ENCODE measurements around the gene PGAM2. TPM values are rescaled to one million over a fixed set of nuclear protein-coding genes. Genes with fewer than 3 reads are reported as not detected.

The PGAM2 gene
- total RNA-seq = 1 to 10 TPM; 1.3 to 1.8 TPM
- polyA plus RNA-seq (2013, experiment 1 of 2) = 0.20 TPM
- 4.7 TPM for polyA plus RNA-seq (2013, experiment 2 of 2)
- 0 to 1.2 (median 0.14) reads per million in 172 experiments for total RNA-seq

- intact Hi-C loops (cut with DNase I, micrococcal nuclease) = no loop called here
- Histone ChIP-seq H3K4me3 (ENCODE audit: low read length) (no peak within 1 kb of the TSS), H3K4me1 (ENCODE audit: insufficient read depth, low read length) (peaks cover 29% of the 10 kb centered on the region), H3K27me3 (ENCODE audit: control insufficient read depth in 1 of 2, insufficient read depth in 2 of 2, low read length in 2 of 2) (no peaks in the 10 kb centered on the region), H3K36me3 (ENCODE audit: insufficient read depth, low read length) (peaks cover 17% of the 10 kb centered on the region), H3K27ac (ENCODE audit: low read depth in 1 of 2, low read length in 2 of 2) (peak within 1 kb of the TSS in 1 of 2 donors; percentile 16), H3K9me3 (ENCODE audit: control insufficient read depth in 1 of 2, insufficient read depth in 1 of 2, low read length in 2 of 2) (peaks cover 0 to 6% of the 10 kb centered on the region in 2 experiments)
- POLR2A ChIA-PET = interaction anchor here (0.8 to 2.1 kb wide), 5 partner anchors 14 to 40 kb away, joined by 3 to 9 read pairs (median 5); partner anchors contain the start of gene DBNL
- no peaks in the 10 kb centered on the region for H3K9me3 Mint-ChIP-seq
- CTCF ChIA-PET = interaction anchor here (1.0 kb wide), 1 partner anchor 135 kb away, joined by 3 read pairs; the partner anchor contains the start of gene YKT6
- H3K36me3 Mint-ChIP-seq (ENCODE audit: low read depth) = peaks cover 13% of the 10 kb centered on the region
- H3K4me3 Mint-ChIP-seq = no peak within 1 kb of the TSS
- H3K27ac Mint-ChIP-seq = peak within 1 kb of the TSS; percentile 63
- DNase-seq (peak in 2 of 14 experiments; percentile 14 to 30), ATAC-seq (ENCODE audit: poor library complexity) (peak; percentile 56)
- no peaks in the 10 kb centered on the region for H3K27me3 Mint-ChIP-seq
- TF ChIP-seq CTCF (IDR thresholded peaks at IDR 0.05) = no peak
- peaks cover 29% of the 10 kb centered on the region for H3K4me1 Mint-ChIP-seq (ENCODE audit: low read depth)
These were observed at the start of gene PGAM2 for GRCh38 chr7:44065431-44066110. Gene PGAM2, minus strand, starts transcription at chr7:44065567. Its CDS starts 38 bp downstream, at chr7:44065529.

GRCh38 chr7:44114586-44115310, 49.4 kb upstream of the PGAM2 start:
- H3K27ac ChIP-seq (ENCODE audit: low read depth in 1 of 2, low read length in 2 of 2) = no peak overlapping the region
- H3K27me3 ChIP-seq (ENCODE audit: control insufficient read depth in 1 of 2, insufficient read depth in 2 of 2, low read length in 2 of 2) = no peaks in the 10 kb centered on the region
- no peak for DNase-seq
- Mint-ChIP-seq H3K9me3 (no peaks in the 10 kb centered on the region), H3K4me3 (no peak overlapping the region), H3K27ac (no peak overlapping the region), H3K36me3 (ENCODE audit: low read depth) (peaks cover 68% of the 10 kb centered on the region), H3K4me1 (ENCODE audit: low read depth) (no peaks in the 10 kb centered on the region), H3K27me3 (no peaks in the 10 kb centered on the region)
- H3K4me1 ChIP-seq (ENCODE audit: insufficient read depth, low read length) = peaks cover under 1% of the 10 kb centered on the region
- ChIA-PET CTCF (no interaction called here), POLR2A (interaction anchor here (0.6 kb wide), 1 partner anchor 441 kb away, joined by 3 read pairs; no protein-coding TSS in a partner anchor)
- peaks cover 0 to 8% of the 10 kb centered on the region in 2 experiments for H3K9me3 ChIP-seq (ENCODE audit: control insufficient read depth in 1 of 2, insufficient read depth in 1 of 2, low read length in 2 of 2)
- no peak for TF ChIP-seq CTCF (IDR thresholded peaks at IDR 0.05)
- H3K36me3 ChIP-seq (ENCODE audit: insufficient read depth, low read length) = peaks cover 41% of the 10 kb centered on the region
- no peak for ATAC-seq (ENCODE audit: poor library complexity)
- no peak overlapping the region for H3K4me3 ChIP-seq (ENCODE audit: low read length)
- intact Hi-C loops (cut with DNase I, micrococcal nuclease) = no loop called here

GRCh38 chr7:44113764-44114354, 48.5 kb upstream of the PGAM2 start:
- no peaks in the 10 kb centered on the region for H3K27me3 Mint-ChIP-seq
- ATAC-seq (ENCODE audit: poor library complexity) (no peak), DNase-seq (no peak)
- ChIA-PET POLR2A (no interaction called here), CTCF (no interaction called here)
- H3K4me1 Mint-ChIP-seq (ENCODE audit: low read depth) = no peaks in the 10 kb centered on the region
- H3K4me3 ChIP-seq (ENCODE audit: low read length) = no peak overlapping the region
- H3K4me3 Mint-ChIP-seq = no peak overlapping the region
- H3K27me3 ChIP-seq (ENCODE audit: control insufficient read depth in 1 of 2, insufficient read depth in 2 of 2, low read length in 2 of 2) = no peaks in the 10 kb centered on the region
- peaks cover 61% of the 10 kb centered on the region for H3K36me3 Mint-ChIP-seq (ENCODE audit: low read depth)
- peaks cover 33% of the 10 kb centered on the region for H3K36me3 ChIP-seq (ENCODE audit: insufficient read depth, low read length)
- H3K9me3 Mint-ChIP-seq = no peaks in the 10 kb centered on the region
- H3K27ac Mint-ChIP-seq = no peak overlapping the region
- no peak for TF ChIP-seq CTCF (IDR thresholded peaks at IDR 0.05)
- no peak overlapping the region for H3K27ac ChIP-seq (ENCODE audit: low read depth in 1 of 2, low read length in 2 of 2)
- peaks cover 0 to 8% of the 10 kb centered on the region in 2 experiments for H3K9me3 ChIP-seq (ENCODE audit: control insufficient read depth in 1 of 2, insufficient read depth in 1 of 2, low read length in 2 of 2)
- intact Hi-C loops (cut with DNase I, micrococcal nuclease) = no loop called here
- H3K4me1 ChIP-seq (ENCODE audit: insufficient read depth, low read length) = no peaks in the 10 kb centered on the region
